Erythroblast (primary cell): ENCODE results near the gene MRPS9.

Experiments
- GATA1 ChIP-seq: IDR thresholded peaks from 2 replicates; pipeline ENCODE4 v1.6.1; 2011; ENCODE audit warnings: low read depth, mild to moderate bottlenecking, control low read depth, low read length, moderate library complexity
- POLR2A ChIP-seq: IDR thresholded peaks from 2 replicates; pipeline ENCODE4 v1.6.1; 2011; ENCODE audit warnings: mild to moderate bottlenecking, low read length

DNA sequence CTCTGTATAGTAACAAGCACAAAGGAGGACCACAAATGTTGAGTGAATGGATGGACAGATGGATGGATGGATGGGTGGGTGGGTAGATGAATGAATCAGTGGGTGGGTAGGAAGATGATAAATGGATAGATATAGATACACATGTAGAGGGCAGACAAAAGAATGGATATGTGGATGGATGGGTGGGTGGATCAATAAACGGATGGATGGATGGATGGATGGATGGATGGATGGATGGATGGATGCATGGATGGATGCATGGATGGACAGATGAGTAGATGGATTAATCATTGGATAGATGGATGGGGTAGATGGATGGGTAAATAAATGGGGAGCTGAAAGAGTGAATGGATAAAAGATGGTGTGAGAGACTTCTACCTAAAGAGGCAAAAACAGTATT lies 111.4 kb downstream of the MRPS9 start:
- no peak for TF ChIP-seq POLR2A
- no peak for TF ChIP-seq GATA1
